ENCODE results near the gene ANGPTL2.

The ANGPTL2 gene

GRCh38 chr9:127067603-127068220 is 54.7 kb downstream of the ANGPTL2 start:
- DNase-seq, result no peak

GRCh38 chr9:127066851-127067136 is 55.6 kb downstream of the ANGPTL2 start:
- no peak for DNase-seq

GRCh38 chr9:127066060-127066850 is 56.2 kb downstream of the ANGPTL2 start:
- DNase-seq, result no peak

DNA sequence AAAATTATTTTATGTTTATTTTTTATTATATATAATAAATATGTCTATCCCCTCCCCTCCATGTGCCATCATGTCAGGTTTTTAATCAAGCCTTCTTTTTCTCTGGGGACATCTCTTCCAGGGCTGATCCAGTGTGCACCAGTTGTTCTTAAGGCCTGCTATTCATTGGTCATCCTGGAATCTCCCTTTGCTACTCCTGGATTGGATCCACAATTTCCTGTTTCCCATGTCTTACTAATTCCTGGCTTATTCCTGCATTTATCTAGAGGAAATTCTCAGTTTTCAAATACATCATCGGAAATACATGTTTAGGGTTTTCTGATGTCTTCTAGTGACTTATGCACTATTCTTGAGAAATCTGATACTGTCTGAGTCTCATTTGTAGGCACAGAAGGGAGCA is 56.8 kb downstream of the ANGPTL2 start:
- no peak for DNase-seq

DNA sequence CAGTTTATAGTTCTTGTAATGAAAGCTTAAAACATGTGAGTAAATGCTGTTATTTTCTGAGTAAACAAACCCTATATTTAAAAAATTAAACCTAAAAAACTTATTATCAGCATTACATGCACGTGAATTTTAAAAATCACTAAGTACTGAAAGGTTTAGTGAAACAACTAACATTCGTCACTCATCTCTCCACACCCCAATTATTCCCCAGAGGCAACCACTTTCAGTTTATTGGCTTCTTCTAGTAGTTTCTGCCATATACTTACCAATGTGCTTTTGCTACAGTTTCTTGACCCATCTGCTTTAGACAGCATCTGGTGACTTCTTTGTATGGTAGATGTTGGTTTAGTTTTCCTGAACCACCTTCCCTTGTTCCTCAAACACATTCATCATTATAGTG is 58.1 kb downstream of the ANGPTL2 start:
- no peak for DNase-seq

- no peak for DNase-seq
Observed at GRCh38 chr9:127061411-127061810, 61.0 kb downstream of the ANGPTL2 start.

DNA sequence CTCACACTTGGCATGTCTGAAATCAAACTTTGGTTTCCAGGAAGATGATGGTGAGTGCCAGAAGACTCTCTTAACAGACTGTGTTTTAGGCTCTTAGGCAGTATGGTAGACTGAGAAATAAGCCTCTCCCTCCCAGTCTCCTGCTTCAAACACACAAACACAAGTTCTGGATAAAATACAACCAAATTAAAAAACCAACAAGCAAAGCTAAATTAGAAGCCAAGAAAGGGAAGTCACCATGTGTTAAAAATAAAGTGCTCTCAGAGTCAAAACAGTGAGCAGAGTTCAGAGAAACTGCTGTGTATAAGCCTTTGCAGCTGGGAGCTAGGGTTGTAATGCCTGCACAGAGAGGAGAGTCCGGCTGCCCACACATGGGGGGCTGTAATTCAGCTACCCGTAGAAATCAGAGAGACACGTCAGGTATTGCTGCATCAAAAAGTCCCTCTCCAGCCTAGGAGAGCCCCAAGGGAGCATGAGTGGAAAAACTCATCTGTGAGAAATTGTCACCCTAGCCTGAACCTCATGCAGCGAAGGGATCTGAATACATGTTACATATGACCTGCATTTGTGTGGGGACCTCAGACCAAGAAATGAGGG is 62.6 kb downstream of the ANGPTL2 start:
- no peak for DNase-seq

DNA sequence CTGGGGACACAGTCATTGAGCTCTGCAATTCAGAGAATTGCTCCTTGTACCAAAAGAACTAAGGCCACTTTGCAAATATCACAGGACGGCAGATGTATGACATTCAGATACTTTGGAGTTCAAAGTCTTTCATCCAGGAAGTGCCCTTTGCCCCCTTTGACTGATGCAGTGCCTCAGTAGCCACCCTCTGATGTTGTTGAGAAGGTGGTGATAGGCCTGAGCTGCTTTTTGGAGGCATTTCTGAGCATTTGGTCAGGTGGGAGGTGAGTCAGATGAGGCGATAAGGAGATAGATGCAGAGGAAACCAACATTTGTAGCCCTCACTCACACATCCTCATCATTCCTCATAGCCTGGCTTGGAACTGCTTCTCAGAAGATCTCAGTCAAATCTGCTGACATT is 63.4 kb downstream of the ANGPTL2 start:
- DNase-seq, result no peak

DNA sequence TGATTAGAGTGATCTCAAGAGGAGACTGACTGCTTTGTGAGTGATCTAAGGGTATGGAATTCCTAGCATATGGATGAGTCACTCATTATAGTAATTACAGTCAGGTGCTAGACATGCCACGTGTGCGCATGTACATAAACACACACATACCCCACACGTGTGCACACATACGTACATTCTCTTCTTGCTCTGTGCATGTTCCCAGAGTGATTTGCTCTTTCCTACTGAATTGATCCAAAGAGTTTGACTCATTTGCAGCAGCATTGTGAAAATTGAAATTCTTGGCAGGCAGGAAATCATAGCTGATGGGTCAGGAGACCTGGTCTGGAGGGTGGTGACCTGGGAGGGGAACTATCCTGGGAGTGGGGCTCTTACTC is 63.8 kb downstream of the ANGPTL2 start:
- no peak for DNase-seq

DNA sequence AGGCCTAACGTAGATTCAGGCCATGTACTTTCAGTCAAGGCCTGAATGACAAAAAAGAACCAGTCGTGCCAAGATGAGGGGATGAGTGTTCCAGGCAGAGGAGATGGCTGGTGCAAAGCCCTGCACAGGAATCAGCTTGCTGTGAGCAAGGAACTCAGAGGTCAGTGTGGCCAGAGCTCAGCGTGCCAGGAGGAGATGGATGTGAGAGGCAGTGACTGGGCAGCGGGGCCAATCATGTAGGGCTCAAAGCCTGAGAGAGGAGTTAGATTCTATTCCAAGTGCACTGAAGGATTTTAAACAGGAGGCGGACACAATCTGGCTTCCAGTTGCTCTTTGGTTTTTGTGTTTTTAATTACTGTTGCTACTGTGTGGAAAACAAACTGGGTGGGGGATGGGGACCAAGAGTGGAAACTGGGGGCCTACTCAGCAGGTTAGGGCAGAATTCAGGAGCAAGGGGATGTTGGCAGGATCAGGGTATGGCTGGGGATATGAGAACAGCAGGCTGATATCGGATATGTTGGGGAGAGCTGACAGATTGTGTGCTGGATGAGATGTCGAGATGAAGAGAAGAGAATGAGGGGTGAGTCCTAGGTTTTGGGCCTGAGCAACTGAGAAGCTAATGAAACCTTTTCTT is 64.3 kb downstream of the ANGPTL2 start:
- DNase-seq, result no peak

DNA sequence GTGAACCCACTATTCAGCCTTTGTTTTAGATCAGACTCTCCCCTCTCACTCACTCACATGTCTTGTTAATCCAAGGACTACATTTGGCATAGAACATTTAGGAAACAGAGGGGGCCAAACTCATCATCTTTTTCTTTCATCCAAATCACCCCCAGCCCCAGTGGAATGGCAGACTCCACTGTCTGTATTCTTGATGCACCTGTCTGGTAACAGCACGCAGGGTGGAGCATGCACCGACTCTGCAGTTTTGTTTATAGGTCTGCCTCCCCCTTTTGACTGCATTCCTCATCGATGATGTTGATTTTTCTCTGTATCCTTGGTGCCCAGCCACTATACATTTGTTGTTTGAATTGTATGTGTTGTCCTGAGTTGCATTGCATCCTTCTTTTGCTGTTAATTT is 66.0 kb downstream of the ANGPTL2 start:
- no peak for DNase-seq

GRCh38 chr9:127055745-127056402 is 66.6 kb downstream of the ANGPTL2 start:
- no peak for DNase-seq

GRCh38 chr9:127053960-127054359 is 68.5 kb downstream of the ANGPTL2 start:
- no peak for DNase-seq

- DNase-seq, result no peak
Observed at GRCh38 chr9:127053057-127053821, 69.2 kb downstream of the ANGPTL2 start.

DNA sequence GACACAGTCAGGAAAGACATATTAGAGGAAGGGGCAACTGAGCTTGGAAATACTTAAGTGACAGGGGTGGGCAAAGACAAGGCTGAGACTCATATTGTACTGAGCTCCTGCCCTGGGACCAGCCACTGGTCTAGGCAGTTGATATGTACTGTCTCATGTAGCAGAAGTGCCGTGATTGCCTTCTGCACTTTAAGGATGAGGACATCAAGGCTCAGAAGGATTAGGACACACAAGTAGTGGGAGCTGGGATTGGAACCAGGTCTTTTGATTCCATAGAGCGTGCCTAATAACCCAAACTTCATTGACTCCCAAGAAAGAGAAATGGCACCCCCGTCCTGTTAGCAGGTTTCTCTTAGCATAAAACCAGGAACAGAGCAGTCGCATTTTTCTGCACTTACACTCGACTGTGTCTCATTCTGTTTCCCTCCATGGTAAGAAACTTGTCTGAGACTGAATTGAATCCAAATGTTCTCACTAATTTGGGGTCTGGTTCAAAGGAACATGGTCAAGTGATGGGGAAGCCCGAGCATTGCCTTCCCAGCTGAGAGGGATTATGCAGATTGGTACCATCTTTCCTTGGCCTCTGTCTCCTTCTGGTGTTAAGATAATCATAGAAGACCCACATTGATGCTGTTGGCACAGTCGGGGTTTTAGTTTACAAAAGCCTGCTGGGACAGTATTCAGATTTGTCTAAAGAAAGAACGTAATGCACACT is 70.4 kb downstream of the ANGPTL2 start:
- no peak for DNase-seq

- peak in 1 of 2 donors; percentile 12 for DNase-seq
Observed at GRCh38 chr9:127050591-127051001, 71.8 kb downstream of the ANGPTL2 start.

DNA sequence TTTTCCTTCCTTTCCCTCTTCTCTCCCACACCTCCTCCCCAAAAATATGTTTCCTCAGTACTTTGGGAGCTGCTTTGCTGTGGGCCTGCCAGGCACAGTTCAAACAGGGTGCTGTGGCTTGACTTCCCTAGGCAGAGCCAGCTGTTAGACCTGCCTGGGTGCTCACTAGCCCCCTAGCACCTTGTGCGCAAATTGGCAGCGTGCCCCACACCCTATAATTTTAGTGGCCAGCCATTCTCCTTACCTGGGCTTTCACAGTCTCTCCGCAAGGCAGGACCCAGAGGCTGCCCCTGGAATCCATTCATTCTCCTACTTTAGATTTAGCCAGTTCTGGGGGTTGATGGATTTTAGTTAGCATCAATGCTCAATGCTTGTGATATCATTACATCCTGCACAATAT is 72.3 kb downstream of the ANGPTL2 start:
- no peak for DNase-seq

DNA sequence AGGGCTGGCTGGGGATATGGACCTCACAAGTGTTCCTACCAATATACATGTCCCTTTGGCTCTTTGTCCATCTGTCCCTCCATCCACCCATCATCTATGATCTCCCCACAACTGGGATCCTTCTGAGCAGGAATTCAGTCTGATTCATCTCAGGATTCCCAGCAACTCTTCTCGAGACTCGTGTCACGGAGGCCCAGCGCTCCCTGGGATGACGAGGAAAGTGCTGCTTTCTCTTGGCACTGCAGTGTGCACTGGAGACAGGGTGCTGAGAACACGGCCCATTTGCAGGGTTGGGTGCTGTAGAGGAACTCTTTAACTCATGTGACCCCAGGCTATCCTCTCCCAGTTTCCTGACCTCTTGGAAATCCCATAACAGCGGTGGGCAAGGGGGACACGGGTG is 72.9 kb downstream of the ANGPTL2 start:
- DNase-seq, result no peak

DNA sequence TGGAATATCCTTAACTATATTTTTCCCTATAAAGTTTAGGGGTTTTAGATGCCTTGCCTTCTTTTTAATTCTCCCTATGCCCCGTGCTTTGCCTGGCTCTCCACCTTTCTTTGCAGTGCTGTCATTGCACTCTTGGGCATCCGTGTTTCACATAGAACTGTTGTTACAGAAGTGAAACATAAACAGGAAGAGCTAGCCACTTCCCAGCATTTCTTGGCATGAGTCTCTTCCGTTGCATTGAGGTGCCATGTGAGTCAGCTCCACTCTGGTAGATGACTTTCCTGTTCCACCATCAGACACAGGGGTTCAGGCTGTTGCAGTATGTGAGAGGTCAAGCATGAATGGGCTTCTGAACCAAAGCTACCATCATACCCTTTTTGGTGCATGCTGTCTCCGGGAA is 73.4 kb downstream of the ANGPTL2 start:
- peak; percentile 66 for DNase-seq

DNA sequence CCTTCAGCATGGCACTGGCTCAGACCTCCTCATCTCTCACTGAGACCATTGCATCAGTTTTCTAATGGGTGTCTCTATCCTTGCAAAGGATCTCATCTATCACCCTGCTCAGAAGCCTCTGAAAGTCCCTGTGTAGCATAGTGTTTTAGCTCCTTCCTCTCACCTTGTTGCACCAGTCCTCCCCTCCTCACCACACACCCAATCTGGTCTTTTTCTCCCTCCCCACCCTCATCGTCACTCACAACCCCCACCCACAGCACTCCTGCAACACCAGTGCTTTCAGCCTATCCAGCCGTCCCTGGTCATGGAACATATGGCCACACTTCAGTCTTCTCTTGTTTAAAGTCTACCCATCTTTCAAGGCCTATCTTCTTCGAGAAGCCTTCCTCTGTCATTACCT is 74.5 kb downstream of the ANGPTL2 start:
- DNase-seq, result no peak

DNA sequence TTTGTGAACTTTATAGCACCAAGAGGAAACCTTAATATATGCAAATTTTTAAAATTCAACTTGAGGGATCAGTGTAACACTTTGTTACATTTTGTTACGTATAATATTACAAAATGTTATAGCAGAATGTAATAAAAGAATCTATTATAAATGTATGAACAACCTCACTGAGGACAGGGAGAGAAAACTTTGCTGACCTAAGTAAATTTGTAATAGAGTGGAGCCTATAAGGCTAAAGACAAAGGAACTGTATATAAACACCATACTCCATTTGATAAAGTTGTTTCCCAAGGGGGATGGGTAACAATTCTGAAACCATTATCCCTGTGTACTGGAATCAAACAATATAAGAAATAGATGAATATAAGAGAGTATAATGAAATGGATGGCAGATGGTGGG is 77.3 kb downstream of the ANGPTL2 start:
- DNase-seq, result no peak

- DNase-seq, result no peak
Observed at GRCh38 chr9:127039492-127039891, 82.9 kb downstream of the ANGPTL2 start.

Data from inflammatory macrophage treated with lipopolysaccharide for 1 hour (primary cell).